Measurements from ENCODE around the gene NUBP2.

NUBP2 gene

GRCh38 chr16:1771188-1771863 is 11.4 kb upstream of the NUBP2 start, which contains the start of gene NME3:
Gene NME3 (minus strand): TSS chr16:1771543. CDS start chr16:1771534, 9 bp downstream.
- no peak within 1 kb of the TSS for H2AFZ ChIP-seq (ENCODE audit: low read depth, low read length)
- peak within 1 kb of the TSS; percentile 87 for H3K4me3 ChIP-seq (ENCODE audit: low read length)
- peaks cover 49% of the 10 kb centered on the region for H3K36me3 ChIP-seq (ENCODE audit: insufficient read depth, low read length)
- peaks cover 19% of the 10 kb centered on the region for H3K4me1 ChIP-seq (ENCODE audit: insufficient read depth, low read length)
- no peaks in the 10 kb centered on the region for H3K27me3 ChIP-seq (ENCODE audit: insufficient read depth, low read length)
- no peaks in the 10 kb centered on the region for H3K9me3 ChIP-seq (ENCODE audit: low read length)

- Histone ChIP-seq H3K36me3 (ENCODE audit: insufficient read depth, low read length) (peaks cover 47% of the 10 kb centered on the region), H3K9me3 (ENCODE audit: low read length) (no peaks in the 10 kb centered on the region), H2AFZ (ENCODE audit: low read depth, low read length) (no peak overlapping the region), H3K4me3 (ENCODE audit: low read length) (peak overlapping the region; percentile 87), H3K27me3 (ENCODE audit: insufficient read depth, low read length) (no peaks in the 10 kb centered on the region), H3K4me1 (ENCODE audit: insufficient read depth, low read length) (peaks cover 19% of the 10 kb centered on the region)
These were observed 10.8 kb upstream of the NUBP2 start for GRCh38 chr16:1771864-1772361.

- H3K36me3 ChIP-seq (ENCODE audit: insufficient read depth, low read length): peaks cover 47% of the 10 kb centered on the region
- H2AFZ ChIP-seq (ENCODE audit: low read depth, low read length): peak within 1 kb of the TSS; percentile 54
- peak within 1 kb of the TSS; percentile 87 for H3K4me3 ChIP-seq (ENCODE audit: low read length)
- H3K4me1 ChIP-seq (ENCODE audit: insufficient read depth, low read length): peaks cover 19% of the 10 kb centered on the region
- no peaks in the 10 kb centered on the region for H3K27me3 ChIP-seq (ENCODE audit: insufficient read depth, low read length)
- H3K9me3 ChIP-seq (ENCODE audit: low read length): no peaks in the 10 kb centered on the region
These were observed 10.3 kb upstream of the NUBP2 start, which contains the start of gene EME2 for GRCh38 chr16:1772362-1772907. Gene EME2 (plus strand): TSS chr16:1772810. CDS start chr16:1773228, 418 bp downstream.

- peak within 1 kb of the TSS; percentile 87 for H3K4me3 ChIP-seq (ENCODE audit: low read length)
- no peaks in the 10 kb centered on the region for H3K27me3 ChIP-seq (ENCODE audit: insufficient read depth, low read length)
- no peaks in the 10 kb centered on the region for H3K9me3 ChIP-seq (ENCODE audit: low read length)
- peaks cover 19% of the 10 kb centered on the region for H3K4me1 ChIP-seq (ENCODE audit: insufficient read depth, low read length)
- peaks cover 46% of the 10 kb centered on the region for H3K36me3 ChIP-seq (ENCODE audit: insufficient read depth, low read length)
- H2AFZ ChIP-seq (ENCODE audit: low read depth, low read length): peak within 1 kb of the TSS; percentile 54
These were observed 9.7 kb upstream of the NUBP2 start, which contains the start of gene MRPS34 for GRCh38 chr16:1772908-1773702. Gene MRPS34 (minus strand): TSS chr16:1773134. CDS start chr16:1773119, 15 bp downstream.

- peak overlapping the region; percentile 54 for H2AFZ ChIP-seq (ENCODE audit: low read depth, low read length)
- peaks cover 41% of the 10 kb centered on the region for H3K36me3 ChIP-seq (ENCODE audit: insufficient read depth, low read length)
- peaks cover 19% of the 10 kb centered on the region for H3K4me1 ChIP-seq (ENCODE audit: insufficient read depth, low read length)
- H3K27me3 ChIP-seq (ENCODE audit: insufficient read depth, low read length): no peaks in the 10 kb centered on the region
- peak overlapping the region; percentile 87 for H3K4me3 ChIP-seq (ENCODE audit: low read length)
- H3K9me3 ChIP-seq (ENCODE audit: low read length): no peaks in the 10 kb centered on the region
These were observed 8.9 kb upstream of the NUBP2 start for GRCh38 chr16:1773703-1774447.

GRCh38 chr16:1774448-1774780 is 8.3 kb upstream of the NUBP2 start:
- no peaks in the 10 kb centered on the region for H3K9me3 ChIP-seq (ENCODE audit: low read length)
- no peaks in the 10 kb centered on the region for H3K27me3 ChIP-seq (ENCODE audit: insufficient read depth, low read length)
- H3K4me1 ChIP-seq (ENCODE audit: insufficient read depth, low read length): peaks cover 19% of the 10 kb centered on the region
- no peak overlapping the region for H2AFZ ChIP-seq (ENCODE audit: low read depth, low read length)
- H3K4me3 ChIP-seq (ENCODE audit: low read length): peak overlapping the region; percentile 87
- H3K36me3 ChIP-seq (ENCODE audit: insufficient read depth, low read length): peaks cover 41% of the 10 kb centered on the region

GRCh38 chr16:1775006-1775845 is 7.5 kb upstream of the NUBP2 start:
- Histone ChIP-seq H3K36me3 (ENCODE audit: insufficient read depth, low read length) (peaks cover 42% of the 10 kb centered on the region), H2AFZ (ENCODE audit: low read depth, low read length) (no peak overlapping the region), H3K4me1 (ENCODE audit: insufficient read depth, low read length) (peaks cover 19% of the 10 kb centered on the region), H3K4me3 (ENCODE audit: low read length) (no peak overlapping the region), H3K27me3 (ENCODE audit: insufficient read depth, low read length) (no peaks in the 10 kb centered on the region), H3K9me3 (ENCODE audit: low read length) (no peaks in the 10 kb centered on the region)

- peaks cover 44% of the 10 kb centered on the region for H3K36me3 ChIP-seq (ENCODE audit: insufficient read depth, low read length)
- H3K4me3 ChIP-seq (ENCODE audit: low read length): no peak overlapping the region
- no peak overlapping the region for H2AFZ ChIP-seq (ENCODE audit: low read depth, low read length)
- H3K9me3 ChIP-seq (ENCODE audit: low read length): no peaks in the 10 kb centered on the region
- no peaks in the 10 kb centered on the region for H3K27me3 ChIP-seq (ENCODE audit: insufficient read depth, low read length)
- H3K4me1 ChIP-seq (ENCODE audit: insufficient read depth, low read length): peaks cover 22% of the 10 kb centered on the region
These were observed 6.7 kb upstream of the NUBP2 start for GRCh38 chr16:1775846-1776671.

GRCh38 chr16:1776672-1776955 is 6.1 kb upstream of the NUBP2 start:
- H3K27me3 ChIP-seq (ENCODE audit: insufficient read depth, low read length): no peaks in the 10 kb centered on the region
- H3K36me3 ChIP-seq (ENCODE audit: insufficient read depth, low read length): peaks cover 46% of the 10 kb centered on the region
- H3K9me3 ChIP-seq (ENCODE audit: low read length): no peaks in the 10 kb centered on the region
- H2AFZ ChIP-seq (ENCODE audit: low read depth, low read length): no peak overlapping the region
- no peak overlapping the region for H3K4me3 ChIP-seq (ENCODE audit: low read length)
- H3K4me1 ChIP-seq (ENCODE audit: insufficient read depth, low read length): peaks cover 28% of the 10 kb centered on the region

GRCh38 chr16:1776991-1777374 is 5.8 kb upstream of the NUBP2 start:
- peaks cover 46% of the 10 kb centered on the region for H3K36me3 ChIP-seq (ENCODE audit: insufficient read depth, low read length)
- no peak overlapping the region for H3K4me3 ChIP-seq (ENCODE audit: low read length)
- no peak overlapping the region for H2AFZ ChIP-seq (ENCODE audit: low read depth, low read length)
- no peaks in the 10 kb centered on the region for H3K27me3 ChIP-seq (ENCODE audit: insufficient read depth, low read length)
- H3K4me1 ChIP-seq (ENCODE audit: insufficient read depth, low read length): peaks cover 28% of the 10 kb centered on the region
- H3K9me3 ChIP-seq (ENCODE audit: low read length): no peaks in the 10 kb centered on the region

GRCh38 chr16:1777375-1778199 is 5.2 kb upstream of the NUBP2 start:
- Histone ChIP-seq H3K27me3 (ENCODE audit: insufficient read depth, low read length) (no peaks in the 10 kb centered on the region), H3K36me3 (ENCODE audit: insufficient read depth, low read length) (peaks cover 46% of the 10 kb centered on the region), H3K9me3 (ENCODE audit: low read length) (no peaks in the 10 kb centered on the region), H3K4me1 (ENCODE audit: insufficient read depth, low read length) (peaks cover 23% of the 10 kb centered on the region), H3K4me3 (ENCODE audit: low read length) (no peak overlapping the region), H2AFZ (ENCODE audit: low read depth, low read length) (no peak overlapping the region)
